GM12878 (cell line): ENCODE data around the gene DUSP12. TPM values are rescaled to one million over a fixed set of nuclear protein-coding genes. Genes with fewer than 3 reads are reported as not detected.

ENCODE experiments used
- ATAC-seq: fragments of 200-7000 bp; cut with Tn5 transposase; 3 replicates; pipeline ENCODE4 v1.9.1; 2020; ENCODE audit warnings: mild to moderate bottlenecking, moderate library complexity
- BruUV-seq: library from RNA; stranded (reverse); fragments of 400-500 nt; replicated peaks from 2 replicates; lab custom pipeline; 2021; lab: Mats Ljungman, UMichigan
- CTCF ChIA-PET: fragments of 300-600 bp; sonication (Branson Sonifier 250); formaldehyde crosslinking; extraction: SDS; loops from one replicate; lab custom pipeline; 2021; ENCODE audit warnings: inconsistent platforms; lab: Yijun Ruan, JAX
- POLR2A ChIA-PET: fragments of 350-600 bp; formaldehyde crosslinking; extraction: SDS; loops from one replicate; lab custom pipeline; 2021; ENCODE audit warnings: inconsistent platforms; lab: Charles Lee
- RAD21 ChIA-PET: fragments of 300-600 bp; sonication (Branson Sonifier 250); formaldehyde crosslinking; loops from one replicate; lab custom pipeline; 2023; ENCODE audit warnings: antibody characterized with exemption; ENCODE audit not compliant: unreplicated experiment; lab: Charles Lee
- SMC1A ChIA-PET: fragments of 300-600 bp; sonication (Branson Sonifier 250); formaldehyde crosslinking; loops from one replicate; lab custom pipeline; 2023; ENCODE audit not compliant: unreplicated experiment, uncharacterized antibody; lab: Charles Lee
- DNase-seq: peaks from one replicate; pipeline ENCODE4 v3.0.0-alpha.2; 2011; ENCODE audit warnings: low read depth, low spot score
- FAIRE-seq: peaks from 3 replicates; lab custom pipeline; 2011; peaks lifted over from hg19 to GRCh38; lab: Jason Lieb, UNC
- H2AFZ ChIP-seq: 2 replicates; pipeline ENCODE4 v1.6.0; 2011; ENCODE audit warnings: low read depth, low read length, control low read depth; ENCODE audit not compliant: control insufficient read depth
- H3K27ac ChIP-seq: 2 replicates; pipeline ENCODE4 v1.5.1; 2011; ENCODE audit warnings: control low read depth; ENCODE audit not compliant: control insufficient read depth, insufficient read depth
- H3K27me3 ChIP-seq, 2 experiments: replicated peaks in 1 of 2; 2 replicates each; pipeline versions ENCODE4 v1.6.0 to v1.6.1; 2011; ENCODE audit warnings: low read length in 1 of 2; ENCODE audit not compliant: control insufficient read depth in 2 of 2, insufficient read depth in 2 of 2
- H3K36me3 ChIP-seq, 2 experiments: 2 replicates each; pipeline ENCODE4 v1.5.1; 2011; ENCODE audit warnings: low read length in 1 of 2; ENCODE audit not compliant: control insufficient read depth in 2 of 2, insufficient read depth in 2 of 2
- H3K4me1 ChIP-seq: 2 replicates; pipeline ENCODE4 v1.6.1; 2011; ENCODE audit warnings: mild to moderate bottlenecking, low read length, moderate library complexity, mixed read lengths; ENCODE audit not compliant: control insufficient read depth, insufficient read depth
- H3K4me2 ChIP-seq: 2 replicates; pipeline ENCODE4 v1.6.0; 2011; ENCODE audit warnings: control low read depth; ENCODE audit not compliant: control insufficient read depth, insufficient read depth
- H3K4me3 ChIP-seq: fragments of 200-600 bp; sonication (generic); 2 replicates; pipeline ENCODE4 v1.5.1; 2016
- H3K79me2 ChIP-seq: 2 replicates; pipeline ENCODE4 v1.6.0; 2011; ENCODE audit warnings: low read length; ENCODE audit not compliant: control insufficient read depth, insufficient read depth
- H3K9ac ChIP-seq: 2 replicates; pipeline ENCODE4 v1.8.0; 2011; ENCODE audit warnings: low read length, control low read depth, mixed read lengths; ENCODE audit not compliant: control insufficient read depth, insufficient read depth
- H3K9me3 ChIP-seq: replicated peaks from 3 replicates; pipeline ENCODE4 v1.5.1; 2011; ENCODE audit warnings: mild to moderate bottlenecking, low read length; ENCODE audit not compliant: control insufficient read depth, insufficient read depth
- H4K20me1 ChIP-seq: 2 replicates; pipeline ENCODE4 v1.6.0; 2011; ENCODE audit not compliant: control insufficient read depth, insufficient read depth
- GATAD2B ChIP-seq: fragments of 450-650 bp; conservative IDR thresholded peaks from 2 replicates; pipeline ENCODE4 v1.6.1; 2017; ENCODE audit warnings: low read depth, mild to moderate bottlenecking, moderate library complexity
- SMC3 ChIP-seq: IDR thresholded peaks from 2 replicates; pipeline ENCODE4 v1.6.1; 2011; ENCODE audit warnings: low read length, improper control_type of control experiment, borderline replicate concordance
- WGBS: methylation state at CpG from one replicate; pipeline ENCODE4 v1.1.6; 2016; ENCODE audit warnings: low lambda C conversion rate; ENCODE audit not compliant: insufficient replicate concordance, insufficient coverage; ENCODE audit errors: missing lambda C conversion rate; 5-methylcytosine and 5-hydroxymethylcytosine counted together
- in situ Hi-C: fragments of 300-500 bp; cut with MboI; formaldehyde crosslinking; loops from 9 replicates; pipeline ENCODE4 v1.14.3; 2018; ENCODE audit warnings: mixed read lengths
- intact Hi-C: fragments of 100-400 bp; cut with micrococcal nuclease; formaldehyde crosslinking; loops from one replicate; pipeline ENCODE4 v1.14.2; 2022; ENCODE audit not compliant: unreplicated experiment
- polyA plus RNA-seq, 11 experiments: library from polyadenylated mRNA; depleted of rRNA in 4 of 11; unstranded in 6 of 11; stranded (reverse) in 5 of 11; fragments of >200 nt; fragmentation: Nextera tagmentation in 4 of 11; fragmentation: Illumina TruSeq in 1 of 11; extraction: Ambion mirVana in 4 of 11; extraction: Trizol in 1 of 11; gene quantifications; 1 replicate in 1 of 11; 2 replicates in 10 of 11; pipeline versions ENCODE4 v1.2.1 to v1.2.3, GENCODE V29; 2011 to 2016; ENCODE audit warnings: inconsistent platforms in 2 of 11, missing spikeins in 2 of 11, low read depth in 1 of 11
- total RNA-seq, 4 experiments: library from RNA; depleted of rRNA in 3 of 4; stranded (reverse); fragments of >200 nt in 3 of 4; fragmentation: Illumina TruSeq in 1 of 4; extraction: Trizol in 1 of 4; gene quantifications; 2 replicates each; pipeline versions ENCODE4 v1.2.1 to v1.2.3, GENCODE V29; 2013 to 2021
- TF ChIP-seq, protein P1 (sequence below): IDR thresholded peaks from 2 replicates; pipeline ENCODE4 v1.6.1; 2011; ENCODE audit warnings: mild to moderate bottlenecking, low read depth, low read length, moderate library complexity; ENCODE audit not compliant: insufficient replicate concordance
- TF ChIP-seq, protein P2 (sequence below): fragments of 450-650 bp; IDR thresholded peaks from 2 replicates; pipeline ENCODE4 v1.6.1; 2016; ENCODE audit warnings: mild to moderate bottlenecking, moderate library complexity, borderline replicate concordance

DUSP12 gene
- total and polyA plus RNA-seq, 10 of the 15 experiments (the other 5 are each of a cell fraction or from before 2014, with no cell fraction given) = 7.0 to 51.5 (median 35.4) TPM

DNA sequence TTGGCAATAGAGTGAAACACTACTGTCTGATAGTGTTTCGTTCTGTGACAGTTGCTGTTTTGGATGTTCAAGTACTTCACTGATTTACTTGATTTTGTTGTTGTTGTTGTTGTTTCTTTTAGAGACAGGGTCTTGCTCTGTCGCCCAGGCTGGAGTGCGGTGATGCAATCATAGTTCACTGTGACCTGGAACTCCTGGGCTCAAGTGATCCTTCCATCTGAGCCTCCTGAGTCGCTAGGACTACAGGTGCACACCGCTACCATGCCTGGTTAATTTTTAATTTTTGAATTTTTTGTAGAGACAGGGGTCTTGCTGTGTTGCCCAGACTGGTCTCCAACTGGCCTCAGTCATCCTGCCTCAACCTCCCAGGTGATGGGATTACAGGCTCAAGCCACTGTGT, 18.9 kb downstream of the DUSP12 start:
- in situ Hi-C loops = no loop called here
- peaks cover 17% of the 10 kb centered on the region for H3K4me1 ChIP-seq
- no peak overlapping the region for H3K9ac ChIP-seq
- no peak overlapping the region for H2AFZ ChIP-seq
- ChIA-PET RAD21 (interaction anchor here (1.1 kb wide), 1 partner anchor 269 kb away, joined by 3 read pairs; no protein-coding TSS in a partner anchor), POLR2A (no interaction called here), SMC1A (interaction anchor here (0.5 to 0.6 kb wide), 2 partner anchors 35 to 274 kb away, joined by 3 to 4 read pairs; no protein-coding TSS in a partner anchor), CTCF (interaction anchor here (2.1 kb wide), 1 partner anchor 11 kb away, joined by 10 read pairs; no protein-coding TSS in a partner anchor)
- H3K27me3 ChIP-seq = no peaks in the 10 kb centered on the region
- H3K79me2 ChIP-seq = peaks cover 79% of the 10 kb centered on the region
- intact Hi-C loops = no loop called here
- FAIRE-seq = no peak
- no peak for ATAC-seq
- 0 out of 2 replicates have a peak overlapping the region, but pooled peaks have one; percentile 4 for H3K4me3 ChIP-seq
- H3K9me3 ChIP-seq = no peaks in the 10 kb centered on the region
- H4K20me1 ChIP-seq = no peaks in the 10 kb centered on the region
- no TSS peak for BruUV-seq
- H3K36me3 ChIP-seq = no peaks in the 10 kb centered on the region
- H3K4me2 ChIP-seq = 0 out of 2 replicates have a peak overlapping the region, but pooled peaks have one; percentile 2
- TF ChIP-seq, protein P1, sequence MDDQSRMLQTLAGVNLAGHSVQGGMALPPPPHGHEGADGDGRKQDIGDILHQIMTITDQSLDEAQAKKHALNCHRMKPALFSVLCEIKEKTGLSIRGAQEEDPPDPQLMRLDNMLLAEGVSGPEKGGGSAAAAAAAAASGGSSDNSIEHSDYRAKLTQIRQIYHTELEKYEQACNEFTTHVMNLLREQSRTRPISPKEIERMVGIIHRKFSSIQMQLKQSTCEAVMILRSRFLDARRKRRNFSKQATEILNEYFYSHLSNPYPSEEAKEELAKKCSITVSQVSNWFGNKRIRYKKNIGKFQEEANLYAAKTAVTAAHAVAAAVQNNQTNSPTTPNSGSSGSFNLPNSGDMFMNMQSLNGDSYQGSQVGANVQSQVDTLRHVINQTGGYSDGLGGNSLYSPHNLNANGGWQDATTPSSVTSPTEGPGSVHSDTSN = no peak
- no peak for TF ChIP-seq SMC3
- DNase-seq = no peak
- 100% methylated on average over 5 of the region's 5 CpGs for WGBS
- no peak overlapping the region for H3K27ac ChIP-seq

DNA sequence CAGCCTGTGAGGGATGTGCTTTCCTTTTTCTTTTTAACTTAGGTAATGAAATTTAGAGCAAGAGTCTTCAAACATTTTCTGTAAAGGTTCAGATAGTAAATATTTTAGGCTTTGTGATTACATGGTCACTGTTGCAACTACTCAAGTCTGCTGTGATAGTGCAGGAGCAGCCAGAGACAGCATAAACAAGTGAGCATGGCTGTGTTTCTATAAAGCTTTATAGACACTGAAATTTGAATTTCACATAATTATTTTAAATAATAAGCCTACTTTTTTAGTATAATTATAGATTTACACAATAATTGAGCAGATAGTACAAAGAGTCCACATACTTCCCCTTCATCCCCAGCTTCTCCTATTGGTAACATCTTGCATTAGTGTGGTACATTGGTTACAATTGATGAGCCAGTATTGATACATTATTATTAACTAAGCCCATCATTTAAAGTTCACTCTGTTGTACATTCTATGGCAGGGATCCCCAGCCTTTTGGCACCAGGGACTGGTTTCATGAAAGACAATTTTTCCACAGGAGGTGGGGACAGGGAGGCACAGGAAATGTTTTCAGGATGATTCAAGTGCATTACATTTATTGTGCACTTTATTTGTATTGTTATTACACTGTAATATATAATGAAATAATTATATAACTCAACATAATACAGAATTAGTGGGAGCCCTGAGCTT, 19.5 kb downstream of the DUSP12 start:
- ChIA-PET POLR2A (no interaction called here), CTCF (interaction anchor here (1.1 to 1.3 kb wide), 2 partner anchors 13 to 23 kb away, joined by 3 to 6 read pairs; no protein-coding TSS in a partner anchor), RAD21 (no interaction called here), SMC1A (interaction anchor here (0.5 to 1.2 kb wide), 4 partner anchors 16 to 274 kb away, joined by 3 to 5 read pairs (median 4); partner anchors contain the start of gene DUSP12)
- Histone ChIP-seq H3K36me3 (no peaks in the 10 kb centered on the region), H3K4me2 (peak overlapping the region; percentile 83), H2AFZ (no peak overlapping the region), H3K4me1 (peaks cover 17% of the 10 kb centered on the region), H3K27ac (no peak overlapping the region), H3K9me3 (no peaks in the 10 kb centered on the region), H3K9ac (no peak overlapping the region), H3K79me2 (peaks cover 86% of the 10 kb centered on the region), H3K4me3 (no peak overlapping the region), H4K20me1 (no peaks in the 10 kb centered on the region), H3K27me3 (no peaks in the 10 kb centered on the region)
- intact Hi-C loops (no loop called here), in situ Hi-C loops (no loop called here)
- DNase-seq (no peak), FAIRE-seq (no peak), ATAC-seq (no peak)
- BruUV-seq = no TSS peak
- TF ChIP-seq, protein P2, sequence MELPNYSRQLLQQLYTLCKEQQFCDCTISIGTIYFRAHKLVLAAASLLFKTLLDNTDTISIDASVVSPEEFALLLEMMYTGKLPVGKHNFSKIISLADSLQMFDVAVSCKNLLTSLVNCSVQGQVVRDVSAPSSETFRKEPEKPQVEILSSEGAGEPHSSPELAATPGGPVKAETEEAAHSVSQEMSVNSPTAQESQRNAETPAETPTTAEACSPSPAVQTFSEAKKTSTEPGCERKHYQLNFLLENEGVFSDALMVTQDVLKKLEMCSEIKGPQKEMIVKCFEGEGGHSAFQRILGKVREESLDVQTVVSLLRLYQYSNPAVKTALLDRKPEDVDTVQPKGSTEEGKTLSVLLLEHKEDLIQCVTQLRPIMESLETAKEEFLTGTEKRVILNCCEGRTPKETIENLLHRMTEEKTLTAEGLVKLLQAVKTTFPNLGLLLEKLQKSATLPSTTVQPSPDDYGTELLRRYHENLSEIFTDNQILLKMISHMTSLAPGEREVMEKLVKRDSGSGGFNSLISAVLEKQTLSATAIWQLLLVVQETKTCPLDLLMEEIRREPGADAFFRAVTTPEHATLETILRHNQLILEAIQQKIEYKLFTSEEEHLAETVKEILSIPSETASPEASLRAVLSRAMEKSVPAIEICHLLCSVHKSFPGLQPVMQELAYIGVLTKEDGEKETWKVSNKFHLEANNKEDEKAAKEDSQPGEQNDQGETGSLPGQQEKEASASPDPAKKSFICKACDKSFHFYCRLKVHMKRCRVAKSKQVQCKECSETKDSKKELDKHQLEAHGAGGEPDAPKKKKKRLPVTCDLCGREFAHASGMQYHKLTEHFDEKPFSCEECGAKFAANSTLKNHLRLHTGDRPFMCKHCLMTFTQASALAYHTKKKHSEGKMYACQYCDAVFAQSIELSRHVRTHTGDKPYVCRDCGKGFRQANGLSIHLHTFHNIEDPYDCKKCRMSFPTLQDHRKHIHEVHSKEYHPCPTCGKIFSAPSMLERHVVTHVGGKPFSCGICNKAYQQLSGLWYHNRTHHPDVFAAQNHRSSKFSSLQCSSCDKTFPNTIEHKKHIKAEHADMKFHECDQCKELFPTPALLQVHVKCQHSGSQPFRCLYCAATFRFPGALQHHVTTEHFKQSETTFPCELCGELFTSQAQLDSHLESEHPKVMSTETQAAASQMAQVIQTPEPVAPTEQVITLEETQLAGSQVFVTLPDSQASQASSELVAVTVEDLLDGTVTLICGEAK = peak; percentile 59
- no peak for TF ChIP-seq GATAD2B
